GM12873 (cell line): ENCODE data around the gene ZNF492.

Source experiments
- CTCF ChIP-seq: IDR thresholded peaks from 2 replicates; pipeline ENCODE4 v1.5.1; 2012; ENCODE audit warnings: low read depth, mild to moderate bottlenecking, moderate library complexity, low read length, control low read depth; ENCODE audit not compliant: insufficient read depth; ENCODE audit errors: missing control alignments

ZNF492 gene

GRCh38 chr19:22603518-22604440, 30.3 kb upstream of the ZNF492 start:
- TF ChIP-seq CTCF = no peak

- TF ChIP-seq CTCF = no peak
Measured at GRCh38 chr19:22604571-22605274, 29.4 kb upstream of the ZNF492 start.

- no peak for TF ChIP-seq CTCF
Measured at GRCh38 chr19:22605275-22606211, 28.6 kb upstream of the ZNF492 start.

GRCh38 chr19:22606212-22606553, 27.9 kb upstream of the ZNF492 start:
- TF ChIP-seq CTCF = no peak

GRCh38 chr19:22606954-22607652, 27.0 kb upstream of the ZNF492 start:
- TF ChIP-seq CTCF = no peak

GRCh38 chr19:22607653-22608430, 26.3 kb upstream of the ZNF492 start:
- no peak for TF ChIP-seq CTCF
